GM15510 (cell line): ENCODE data around the gene WNT5A.

Experiments used
- POLR2A ChIP-seq: IDR thresholded peaks from 3 replicates; pipeline ENCODE4 v1.6.1; 2011; ENCODE audit warnings: borderline replicate concordance; ENCODE audit not compliant: insufficient read length; ENCODE audit errors: extremely low read depth

WNT5A gene

DNA sequence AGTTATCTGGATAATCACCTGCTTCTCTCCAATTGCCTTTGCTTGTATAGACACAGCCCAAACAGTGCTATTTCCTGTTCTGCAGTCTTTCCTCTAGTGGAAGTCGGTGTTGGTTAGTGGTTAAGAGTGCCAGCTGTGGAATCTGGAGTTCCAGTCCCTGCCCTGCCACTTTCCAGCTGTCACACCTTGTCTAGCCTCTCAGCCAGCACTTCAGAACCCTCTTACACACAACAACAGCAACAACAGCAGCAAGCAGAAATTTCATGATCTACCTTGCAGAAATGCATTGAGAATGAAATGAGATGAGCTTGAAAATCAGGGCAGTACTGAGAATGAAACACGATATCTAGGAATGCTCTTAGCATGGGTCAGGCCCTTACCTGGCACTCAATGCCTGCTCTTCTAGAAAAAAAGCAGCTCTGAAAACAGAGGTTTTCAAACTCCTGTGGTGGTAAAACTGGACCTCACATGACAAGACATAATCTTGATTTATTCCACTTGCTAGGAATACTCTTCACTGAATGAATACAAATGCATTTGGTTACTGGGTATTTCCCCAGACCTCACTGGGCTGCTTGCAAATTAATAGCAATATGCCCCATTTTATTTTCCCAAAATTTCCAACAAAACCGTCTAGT is 3.3 kb upstream of the WNT5A start:
- TF ChIP-seq POLR2A = no peak

DNA sequence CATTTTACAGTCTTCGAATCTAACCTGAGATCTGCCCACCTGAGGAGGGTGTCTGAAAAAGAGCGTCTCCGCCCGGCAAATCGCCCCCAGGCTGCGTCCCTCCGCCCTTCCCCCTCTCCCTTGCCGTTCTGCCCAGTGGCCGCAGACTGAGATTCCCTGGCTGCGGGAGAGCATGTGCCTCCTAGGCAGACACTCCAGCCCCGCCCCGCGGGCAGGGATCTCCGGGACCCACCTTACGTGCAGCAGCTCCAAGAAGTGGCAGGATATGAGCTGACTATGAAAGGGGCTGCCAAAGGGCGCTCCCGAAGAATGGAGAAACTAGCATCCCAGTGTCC is 2.7 kb upstream of the WNT5A start:
- TF ChIP-seq POLR2A = no peak

DNA sequence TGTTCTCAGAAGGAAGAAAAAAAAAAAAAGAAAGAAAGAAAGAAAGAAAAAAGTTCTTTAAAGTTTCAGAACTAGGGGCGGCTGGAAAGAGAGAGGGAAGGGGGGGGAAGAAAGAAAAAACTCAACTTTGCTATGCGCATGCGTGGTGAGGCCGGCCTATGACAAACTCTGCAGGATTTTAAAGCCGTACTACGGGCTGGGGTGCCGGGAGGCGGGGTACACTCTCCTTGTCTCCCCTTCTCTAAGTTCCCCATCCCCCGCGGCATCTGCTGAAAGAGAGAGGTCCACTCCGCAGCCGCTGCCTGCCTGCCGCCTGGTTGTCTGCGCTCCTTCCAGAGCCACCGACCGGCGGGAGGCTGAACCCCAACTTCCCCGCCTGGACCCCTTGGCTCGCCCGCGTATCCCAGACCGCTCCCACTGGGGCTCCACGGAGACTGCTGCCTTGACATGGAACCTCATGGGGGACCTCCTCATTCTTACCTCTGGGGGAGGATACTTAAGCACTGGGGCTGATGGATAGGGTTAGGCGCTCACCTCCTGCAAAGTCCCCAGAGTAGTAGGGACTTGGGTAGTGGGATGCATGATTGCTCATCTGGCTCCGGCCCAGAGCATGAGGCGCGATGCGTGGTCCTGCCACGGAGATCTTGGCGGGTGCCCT is 1.4 kb upstream of the WNT5A start:
- no peak for TF ChIP-seq POLR2A

DNA sequence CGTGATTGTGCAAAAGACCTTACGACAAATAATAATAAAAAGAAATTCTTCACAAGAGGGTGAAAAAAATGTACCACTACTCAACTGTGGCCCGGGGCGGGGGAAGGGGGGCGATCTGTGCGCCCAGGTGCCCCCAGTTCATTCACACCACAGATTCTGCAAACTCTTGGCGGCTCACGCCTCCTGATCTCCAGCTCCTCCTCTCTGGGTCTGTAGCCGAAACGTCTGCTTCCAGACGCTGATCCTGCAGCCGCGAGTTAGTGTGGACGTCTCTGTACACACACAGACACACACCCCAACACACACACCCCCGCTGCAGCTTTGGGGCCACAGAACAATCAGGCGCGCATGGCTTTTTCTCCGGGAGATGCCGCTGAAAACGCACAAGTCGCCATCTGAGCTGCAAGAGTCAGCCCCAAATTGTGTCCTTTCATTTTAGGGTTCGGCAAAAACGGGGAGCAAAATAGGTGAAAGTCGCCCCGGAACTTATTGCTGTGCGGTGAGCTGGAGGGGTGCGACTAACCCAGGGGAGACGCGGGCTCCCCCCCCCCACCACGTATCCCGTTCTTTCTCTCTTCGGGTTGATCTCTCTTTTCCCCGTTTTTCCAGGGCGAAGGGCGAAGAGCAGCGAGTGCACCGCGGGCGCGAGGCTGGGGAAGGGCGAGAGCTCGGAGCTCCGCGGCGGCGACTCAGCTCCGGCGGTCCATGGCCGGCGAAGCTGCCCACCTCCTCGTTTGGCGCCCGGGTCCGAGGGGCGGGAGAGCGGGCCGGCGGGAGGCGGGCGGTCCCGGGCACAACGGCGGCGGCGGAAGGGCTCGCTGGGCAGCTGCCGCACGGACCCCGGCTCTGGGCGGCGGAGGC is 505 bp upstream of the WNT5A start:
- no peak for TF ChIP-seq POLR2A

DNA sequence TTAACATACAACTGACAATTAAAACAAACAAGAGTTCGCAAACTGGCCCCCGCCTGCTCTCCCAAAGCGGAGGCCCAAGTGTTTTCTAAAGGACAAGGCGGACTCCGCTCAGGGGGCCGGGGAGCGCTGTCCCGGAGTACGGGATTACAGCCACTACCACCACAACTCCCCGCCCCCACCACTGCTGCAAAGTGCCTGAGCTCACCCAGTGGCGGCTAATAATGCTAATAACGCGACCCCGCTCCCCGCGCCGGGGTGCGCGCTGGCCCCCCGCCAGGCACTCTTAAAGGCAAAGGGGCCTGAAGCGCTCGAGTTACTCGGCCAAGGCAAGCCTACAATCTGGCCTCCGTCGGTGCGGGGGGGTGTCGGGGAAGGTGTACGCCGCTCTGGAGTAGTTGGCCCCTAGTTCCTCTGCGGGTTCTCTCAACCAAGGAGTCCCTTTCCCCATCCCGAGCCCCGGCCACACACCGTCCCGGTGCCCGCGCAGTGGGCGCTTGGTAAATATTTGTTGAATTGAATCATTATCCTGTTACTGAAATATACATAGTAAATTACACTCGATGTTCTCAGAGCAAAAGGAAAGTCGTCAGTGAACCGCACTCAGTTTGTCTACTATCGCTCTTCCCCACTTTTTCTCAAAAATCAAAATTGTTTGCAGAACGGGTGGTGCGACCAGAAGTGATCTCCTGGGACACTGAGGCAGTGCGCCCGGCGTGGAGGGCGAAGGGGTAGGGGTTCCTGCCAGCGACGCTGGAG is 827 bp downstream of the WNT5A start:
- TF ChIP-seq POLR2A = no peak

DNA sequence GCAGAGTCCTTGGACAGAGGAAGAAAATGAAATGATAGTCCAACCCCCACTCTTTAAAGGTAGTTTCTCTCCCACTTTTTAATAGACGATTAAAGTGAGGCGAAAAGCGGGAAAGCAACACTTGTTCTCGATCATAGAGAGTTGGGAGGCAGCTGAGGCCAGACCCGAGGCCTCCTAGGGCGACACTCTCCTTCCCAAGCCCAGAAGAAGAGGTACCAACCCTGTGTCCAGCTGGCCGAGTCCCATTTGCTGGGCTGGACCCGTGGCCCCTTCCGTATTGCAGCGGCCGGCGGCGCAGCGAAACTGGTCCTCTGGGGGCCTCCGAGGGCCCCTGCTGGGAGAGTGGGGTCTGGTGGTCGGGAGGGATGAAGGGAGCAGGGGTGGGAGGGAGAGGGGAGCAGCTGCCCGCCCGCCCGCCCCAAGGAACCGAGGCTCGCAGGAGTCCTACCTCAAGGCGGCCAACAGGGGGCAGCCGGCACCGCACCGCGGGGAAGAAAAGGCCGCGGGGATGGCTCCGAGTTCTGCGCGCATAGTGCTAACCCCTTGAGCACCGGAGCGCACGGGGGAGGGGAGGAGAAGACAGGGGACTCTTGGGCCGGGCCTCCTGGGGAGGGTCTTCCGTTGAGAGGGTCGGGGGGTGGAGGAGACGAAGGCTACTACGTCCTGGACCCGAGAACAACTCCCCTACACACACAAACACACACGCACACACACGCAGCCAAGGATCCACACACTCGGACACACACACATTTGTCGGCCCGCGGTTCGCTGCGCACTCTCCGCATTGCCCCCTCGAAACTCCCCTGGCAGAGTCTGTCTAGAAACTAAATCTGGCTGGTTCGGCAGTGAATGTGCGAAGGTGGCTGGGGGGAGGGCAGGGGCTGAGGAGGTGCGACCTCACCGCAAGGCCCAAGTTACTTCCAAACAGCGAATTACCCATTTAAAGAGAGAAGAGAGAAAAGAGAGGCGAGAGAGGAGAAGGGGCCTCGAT is 2.0 kb downstream of the WNT5A start:
- TF ChIP-seq POLR2A = no peak

DNA sequence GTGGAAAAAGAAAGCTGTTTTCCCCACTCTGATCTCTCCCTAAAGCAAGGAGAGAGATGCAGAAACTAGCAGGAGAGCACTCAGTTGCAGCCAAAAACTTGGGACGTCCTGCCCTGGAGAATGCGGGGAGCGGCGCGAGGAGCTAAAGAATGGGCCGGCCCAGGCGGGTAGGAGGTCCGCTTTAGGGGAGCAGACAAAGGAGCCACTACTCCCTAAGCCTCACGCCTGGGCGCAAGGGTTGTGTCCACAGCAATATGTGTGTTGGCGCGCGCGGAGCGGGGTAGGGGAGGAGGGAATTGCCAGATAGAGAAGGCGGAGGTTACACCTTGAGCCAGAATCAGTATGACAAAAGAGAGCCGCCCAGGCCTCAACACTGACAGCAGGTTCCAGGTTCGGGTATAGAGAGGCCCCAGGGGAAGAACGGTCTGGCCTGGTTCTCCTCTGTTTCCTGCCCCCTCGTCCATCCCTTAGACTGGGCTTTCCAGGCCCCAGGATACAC is 2.9 kb downstream of the WNT5A start:
- TF ChIP-seq POLR2A = no peak

DNA sequence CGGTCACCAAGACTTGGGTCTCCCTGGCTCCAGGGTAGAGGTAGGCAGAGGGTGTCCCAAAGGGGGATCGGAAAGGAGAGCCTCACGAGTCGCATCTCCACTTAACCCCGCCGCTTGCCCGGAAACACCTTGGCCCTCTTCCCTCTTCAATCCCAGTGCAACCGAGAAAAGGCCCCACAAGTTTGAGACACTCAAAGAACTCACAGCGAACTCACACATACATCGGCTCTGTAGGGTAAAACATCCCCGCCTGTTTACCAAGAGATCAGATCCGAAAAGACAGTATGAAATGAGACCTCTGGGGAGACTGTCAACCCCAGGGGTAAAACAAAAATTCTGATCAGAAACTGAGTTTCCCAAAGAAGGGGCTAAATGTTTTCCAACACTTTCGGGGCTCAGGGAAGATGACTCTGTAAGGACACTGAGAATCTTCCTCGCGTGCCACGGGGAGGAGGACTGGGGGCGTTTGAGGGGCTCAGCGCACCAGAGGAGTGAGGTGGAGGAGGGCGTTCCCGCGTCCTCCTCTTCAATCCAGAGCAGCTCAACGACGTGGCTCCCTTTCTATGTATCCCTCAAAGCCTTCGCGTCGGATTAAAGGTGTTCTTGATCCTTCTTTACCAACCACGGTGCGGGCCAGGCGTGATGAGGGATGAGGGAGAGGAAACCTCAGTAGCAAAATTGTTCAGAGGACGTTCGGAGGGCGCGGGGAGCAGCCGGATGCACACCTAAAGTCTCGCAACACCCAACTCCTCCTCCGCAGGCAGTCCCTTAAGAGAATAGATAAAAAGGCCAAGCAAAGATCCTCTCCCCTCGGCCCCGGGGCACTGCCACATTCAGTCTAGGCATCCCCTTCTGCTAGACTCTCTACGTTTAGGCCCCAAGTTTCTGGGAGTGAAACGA is 3.7 kb downstream of the WNT5A start:
- no peak for TF ChIP-seq POLR2A

DNA sequence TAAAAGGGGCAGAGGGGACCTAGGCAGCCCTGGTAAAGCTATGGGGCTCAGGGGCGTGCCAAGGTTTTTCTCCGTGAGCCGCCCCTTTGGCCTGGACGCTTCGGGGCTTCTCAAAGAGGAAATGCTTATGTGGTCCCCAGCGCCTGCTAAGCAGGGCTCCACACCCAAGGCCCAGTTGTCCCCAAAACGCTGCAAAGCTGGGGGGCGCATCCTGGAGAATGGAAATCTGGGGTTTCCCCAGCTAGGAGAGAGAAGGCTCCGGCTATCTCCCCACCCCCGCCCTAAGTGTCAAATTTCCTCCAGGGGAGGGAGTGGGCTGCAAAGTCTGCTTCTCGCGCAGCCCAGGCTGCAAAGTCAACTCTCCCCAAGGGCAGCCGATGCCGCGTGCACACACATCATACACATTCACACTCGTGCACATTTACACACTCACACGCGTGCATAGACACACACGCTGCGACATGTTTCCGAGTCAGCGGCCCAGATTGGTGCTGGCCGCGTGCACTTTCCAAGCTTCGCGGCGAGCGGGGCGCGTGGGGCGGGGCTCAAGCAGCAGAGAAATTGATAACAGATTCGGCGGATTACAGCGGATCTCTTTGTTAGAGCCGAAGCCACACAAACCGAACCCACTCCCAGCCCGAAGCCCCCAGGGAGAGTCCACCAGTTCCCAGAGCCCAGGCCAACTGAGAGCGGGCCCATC is 4.5 kb downstream of the WNT5A start:
- TF ChIP-seq POLR2A = no peak

DNA sequence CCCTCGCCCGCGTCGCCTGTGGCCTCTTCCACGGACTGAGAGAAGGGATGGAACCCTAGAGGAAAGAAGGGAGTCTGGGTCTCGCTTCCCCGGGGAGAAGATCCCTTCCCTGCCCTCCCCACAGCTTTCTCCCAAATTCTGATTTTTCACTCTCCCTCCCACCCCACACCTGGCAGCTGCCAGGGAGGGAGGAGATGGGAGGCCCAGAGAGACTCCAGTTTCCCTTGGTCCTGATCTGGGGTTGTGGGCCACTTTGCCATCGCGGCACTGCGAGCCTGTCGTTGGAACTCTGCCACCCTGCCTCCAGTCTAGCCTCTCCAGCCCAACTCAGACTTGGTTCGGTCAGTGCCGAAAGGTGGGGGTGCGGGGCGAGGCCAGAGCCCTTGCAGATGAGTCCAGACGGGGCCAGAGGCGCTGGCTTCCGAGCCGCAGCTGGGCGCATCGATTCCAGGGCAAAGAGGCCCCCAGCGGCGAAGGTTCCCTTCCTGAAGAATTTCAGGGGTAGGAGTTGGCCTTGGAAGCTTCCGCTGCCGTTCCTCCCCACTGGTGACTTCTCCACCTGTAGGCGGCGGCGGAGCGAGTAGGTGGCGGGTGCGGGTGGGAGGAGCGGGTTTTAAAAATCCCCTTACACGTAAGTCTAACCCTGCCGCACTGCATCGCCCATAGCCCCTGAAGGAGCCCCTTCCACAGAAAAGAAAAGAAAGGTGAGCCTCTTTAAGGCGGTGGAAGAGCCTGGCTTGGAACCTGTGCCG is 5.2 kb downstream of the WNT5A start:
- no peak for TF ChIP-seq POLR2A

DNA sequence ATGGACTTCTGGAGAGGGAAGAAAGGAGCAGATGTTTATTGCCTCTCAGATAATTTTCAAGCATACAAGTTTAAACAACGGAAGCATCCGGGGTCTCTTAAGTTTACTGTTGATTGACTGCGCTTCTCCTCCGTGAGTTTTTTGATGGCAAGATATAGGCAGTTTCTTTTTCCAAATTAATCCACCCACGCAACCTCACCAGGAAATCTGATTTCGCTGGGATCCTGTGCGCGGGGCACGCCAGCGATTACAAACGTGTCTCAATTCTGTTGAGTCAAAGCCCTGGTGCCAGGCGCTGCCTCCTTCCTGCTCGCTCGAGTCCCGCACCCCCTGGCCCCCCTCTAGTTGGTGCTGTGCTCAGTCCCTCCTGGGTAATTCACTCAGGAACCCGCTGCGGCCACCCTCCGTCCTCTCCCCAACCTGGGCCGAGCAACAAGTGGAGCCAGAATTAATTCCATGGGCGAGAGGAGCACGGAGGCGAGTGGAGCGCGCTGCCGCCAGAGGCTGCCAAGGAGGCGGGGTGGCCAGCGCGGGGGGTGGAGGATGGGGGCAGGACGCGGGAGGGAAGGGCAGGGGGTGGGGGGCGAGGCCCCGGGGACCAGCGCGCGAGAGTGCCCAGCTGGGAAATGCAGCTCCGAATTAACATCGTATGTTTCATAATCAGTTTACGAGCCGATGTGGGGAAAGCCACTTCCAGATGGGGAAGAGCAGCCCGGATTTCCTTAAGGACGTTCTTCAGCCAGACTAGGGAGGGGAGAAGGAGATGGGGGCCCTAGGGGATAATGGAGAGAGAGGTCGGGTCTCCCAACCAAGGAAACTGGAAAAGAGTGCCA is 6.0 kb downstream of the WNT5A start:
- no peak for TF ChIP-seq POLR2A
